HG03571 (cell line): ENCODE data around the gene NEURL3.
A peak's percentile ranks its signal among the peaks of the same experiment; 100 is the strongest.
"Not testable (repeated sequence)": the region's sequence is repeated elsewhere in the genome, so short reads cannot be mapped to it uniquely, and the experiment has no call there.

Source experiments
- ATAC-seq: cut with Tn5 transposase; IDR thresholded peaks from one replicate; pipeline ENCODE4 v1.9.1; 2021; ENCODE audit not compliant: unreplicated experiment

NEURL3 gene, protein sequence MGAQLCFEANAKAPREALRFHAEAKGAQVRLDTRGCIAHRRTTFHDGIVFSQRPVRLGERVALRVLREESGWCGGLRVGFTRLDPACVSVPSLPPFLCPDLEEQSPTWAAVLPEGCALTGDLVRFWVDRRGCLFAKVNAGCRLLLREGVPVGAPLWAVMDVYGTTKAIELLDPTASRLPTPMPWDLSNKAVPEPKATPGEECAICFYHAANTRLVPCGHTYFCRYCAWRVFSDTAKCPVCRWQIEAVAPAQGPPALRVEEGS

DNA sequence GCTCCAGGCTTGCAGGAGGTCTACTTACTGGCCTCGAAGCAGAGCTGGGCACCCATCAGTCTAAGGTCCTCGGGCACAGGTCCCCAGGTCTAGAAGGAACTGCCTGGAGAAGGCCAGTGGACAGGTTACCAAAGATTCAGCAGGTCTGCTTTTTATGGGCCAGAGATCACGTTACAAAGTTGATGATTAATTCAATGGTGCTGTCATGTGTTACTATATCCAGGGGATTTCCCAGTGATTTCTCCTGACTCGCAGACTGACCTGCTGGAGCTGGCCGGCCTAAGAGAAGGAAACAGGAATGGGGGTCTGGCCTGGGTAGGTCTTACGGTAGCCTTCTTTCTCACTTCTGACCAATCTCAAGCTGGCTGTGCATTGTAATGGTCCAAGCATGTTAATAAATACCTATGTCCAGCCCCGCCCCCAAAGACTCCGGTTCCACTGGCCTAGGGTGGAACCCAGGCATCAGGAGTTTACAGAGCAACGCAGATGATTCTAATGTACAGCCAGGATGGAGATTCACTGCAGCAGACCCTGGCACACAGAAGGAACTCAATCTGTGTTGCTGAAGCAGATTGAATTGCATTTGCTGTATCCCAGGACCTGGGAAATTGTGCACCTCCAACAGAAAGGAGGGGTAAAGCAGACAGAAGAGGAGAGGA lies at the start of gene NEURL3:
Gene NEURL3, minus strand, starts transcription at position 127 of the 659 bp plus-strand sequence. Its CDS starts 71 bp downstream, at position 56.
- ATAC-seq: no peak

DNA sequence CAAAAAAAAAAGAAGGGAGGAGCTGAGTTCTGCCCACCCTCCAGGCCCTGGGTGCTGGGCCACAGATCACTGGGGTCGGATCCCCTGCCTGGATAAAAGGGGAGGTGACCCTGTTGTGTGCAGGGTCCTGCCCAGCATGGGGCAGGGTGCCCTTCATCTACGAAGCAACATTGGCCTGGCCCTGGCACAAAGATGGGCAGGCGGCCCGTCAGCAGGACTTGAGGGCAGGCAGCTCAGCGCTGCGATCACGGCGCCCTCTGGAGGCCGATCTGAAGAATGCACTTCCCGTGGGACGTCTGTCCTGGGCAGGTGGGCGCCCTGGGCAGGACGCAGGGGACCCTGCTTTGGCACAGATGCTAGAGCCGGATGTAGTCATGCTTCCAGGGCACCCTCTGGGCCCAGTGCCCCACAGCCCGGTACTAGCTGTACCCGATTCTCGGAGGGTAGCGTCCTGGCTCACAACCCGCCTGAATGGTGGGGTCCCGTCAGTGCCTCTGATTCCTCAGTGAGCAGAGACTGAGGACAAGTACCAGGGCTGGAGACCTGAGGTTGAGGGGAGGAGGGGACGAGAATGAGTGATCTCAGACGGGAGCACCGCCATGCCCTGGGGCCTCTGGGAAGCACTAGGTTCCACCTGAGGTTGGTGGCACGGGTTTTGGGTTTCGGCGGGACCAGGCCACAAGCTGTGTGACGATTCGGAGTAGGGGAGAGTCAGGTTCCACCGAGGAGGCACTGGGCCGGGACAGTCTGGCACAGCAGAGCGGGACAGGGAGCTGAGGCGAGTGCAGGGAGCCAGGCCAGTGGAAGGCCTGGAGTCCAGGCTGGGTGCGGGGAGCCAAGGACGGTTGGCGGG lies 49.4 kb upstream of the NEURL3 start:
- ATAC-seq: peak; percentile 49

DNA sequence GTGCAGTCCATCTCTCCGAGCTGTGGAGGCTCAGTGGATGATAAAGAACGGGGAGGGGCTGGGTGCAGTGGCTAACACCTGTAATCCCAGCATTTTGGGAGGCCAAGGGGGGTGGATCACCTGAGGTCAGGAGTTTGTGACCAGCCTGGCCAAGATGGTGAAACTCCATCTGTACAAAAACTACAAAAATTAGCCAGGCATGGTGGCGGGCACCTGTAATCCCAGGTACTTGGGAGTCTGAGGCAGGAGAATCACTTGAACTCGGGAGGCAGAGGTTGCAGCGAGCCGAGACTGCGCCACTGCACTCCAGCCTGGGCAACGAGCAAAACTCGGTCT lies 48.8 kb upstream of the NEURL3 start:
- not testable (repeated sequence) for ATAC-seq

DNA sequence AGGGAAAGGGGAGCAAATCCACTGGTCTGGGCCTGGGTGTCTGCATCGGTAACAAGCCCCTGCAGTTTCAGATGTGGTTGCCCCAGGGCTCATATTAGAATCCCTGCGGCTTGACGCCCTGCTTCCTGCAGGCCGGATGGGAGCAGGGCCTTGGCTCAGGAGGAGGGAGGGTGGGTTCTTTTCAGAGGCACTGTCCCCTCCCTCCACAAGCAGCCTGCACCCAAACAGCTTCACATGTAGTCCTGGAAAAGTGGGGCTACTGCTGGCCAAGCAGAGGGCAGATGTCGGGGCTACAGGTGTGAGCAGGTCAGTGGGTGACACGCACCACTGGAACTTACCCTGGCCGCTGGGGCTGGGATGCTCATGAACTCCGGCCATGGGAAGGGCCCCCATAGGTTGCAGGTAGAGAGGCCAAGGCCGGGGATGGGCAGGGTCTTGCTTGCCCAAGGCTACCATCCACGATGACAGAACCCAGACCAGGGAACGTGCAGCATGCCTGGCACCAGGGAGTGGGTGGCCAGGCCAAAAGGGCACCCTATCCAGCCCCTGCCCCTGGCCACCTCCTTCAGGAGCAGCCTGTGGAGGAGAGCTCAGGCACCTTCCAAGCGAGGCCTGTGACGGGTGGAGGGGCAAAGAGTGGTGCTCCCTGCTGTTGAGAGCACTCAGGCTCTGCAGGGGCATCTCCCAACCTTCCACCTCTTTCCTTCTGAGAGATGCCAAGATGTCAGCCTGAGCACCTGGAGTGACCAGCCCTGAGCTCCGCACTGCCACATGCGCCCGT lies 48.2 kb upstream of the NEURL3 start:
- ATAC-seq: no peak

DNA sequence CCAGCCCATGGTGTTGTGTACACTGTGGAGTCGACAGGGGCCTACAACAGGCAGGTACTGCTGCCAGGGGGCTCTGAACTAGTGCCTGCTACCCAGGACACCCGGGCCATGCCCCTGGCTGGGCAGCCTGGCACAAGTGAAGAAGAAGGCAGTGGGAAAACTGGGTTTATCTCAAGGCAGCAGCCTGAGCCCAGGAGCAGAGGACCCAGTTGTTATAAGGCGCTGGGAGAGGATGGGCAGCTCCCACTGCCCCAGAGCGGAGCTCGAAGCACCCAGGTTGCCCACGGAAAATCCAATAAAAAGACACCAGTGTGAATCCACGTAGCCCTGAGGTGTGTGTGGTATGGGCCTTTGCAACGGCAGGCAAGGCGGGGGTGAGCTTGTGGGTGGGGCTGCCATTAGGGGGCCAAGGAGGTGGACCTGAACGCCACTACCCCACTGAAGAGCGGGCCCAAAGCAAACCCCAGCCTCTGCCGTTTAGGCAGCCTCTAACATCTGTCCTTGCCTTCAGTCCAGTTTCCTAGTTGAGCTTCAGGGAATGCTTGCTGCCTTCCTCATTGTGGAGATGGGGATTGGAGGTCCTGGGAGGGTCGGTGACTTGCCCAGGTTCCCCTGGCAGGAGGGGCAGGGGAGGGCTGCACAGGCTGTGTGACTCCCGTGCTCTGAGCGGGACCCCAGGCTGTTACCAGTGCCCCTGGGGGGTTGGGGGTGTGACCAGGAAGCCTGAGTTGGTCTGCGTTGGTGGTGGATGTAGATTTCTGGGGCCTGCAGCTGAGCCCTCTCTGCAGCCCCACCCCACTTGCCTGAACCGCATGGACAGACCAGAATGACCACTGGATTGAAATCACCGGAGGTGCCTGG lies 47.4 kb upstream of the NEURL3 start:
- no peak for ATAC-seq

DNA sequence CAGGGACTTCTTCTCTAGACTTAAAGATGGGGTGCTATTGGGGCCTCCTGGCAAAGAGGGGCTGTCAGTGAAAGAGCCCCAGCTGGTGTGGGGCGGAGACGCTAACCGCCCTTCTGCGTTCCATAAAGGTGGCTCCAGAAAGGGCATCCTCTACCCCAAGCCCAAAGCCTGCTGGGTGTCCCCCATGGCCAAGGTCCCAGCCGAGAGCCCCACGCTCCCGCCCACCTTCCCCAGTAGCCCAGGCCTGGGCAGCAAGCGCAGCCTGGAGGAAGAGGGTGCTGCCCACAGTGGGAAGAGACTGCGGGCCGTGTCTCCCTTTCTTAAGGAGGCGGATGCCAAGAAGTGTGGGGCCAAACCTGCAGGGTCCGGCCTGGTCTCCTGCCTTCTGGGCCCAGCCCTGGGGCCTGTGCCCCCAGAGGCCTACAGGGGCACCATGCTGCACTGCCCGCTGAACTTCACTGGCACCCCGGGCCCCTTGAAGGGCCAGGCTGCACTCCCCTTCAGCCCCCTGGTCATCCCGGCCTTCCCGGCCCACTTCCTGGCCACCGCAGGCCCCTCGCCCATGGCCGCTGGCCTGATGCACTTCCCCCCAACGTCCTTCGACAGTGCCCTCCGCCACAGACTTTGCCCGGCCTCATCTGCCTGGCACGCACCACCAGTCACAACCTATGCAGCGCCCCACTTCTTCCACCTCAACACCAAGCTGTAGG lies 46.6 kb upstream of the NEURL3 start:
- ATAC-seq: no peak

DNA sequence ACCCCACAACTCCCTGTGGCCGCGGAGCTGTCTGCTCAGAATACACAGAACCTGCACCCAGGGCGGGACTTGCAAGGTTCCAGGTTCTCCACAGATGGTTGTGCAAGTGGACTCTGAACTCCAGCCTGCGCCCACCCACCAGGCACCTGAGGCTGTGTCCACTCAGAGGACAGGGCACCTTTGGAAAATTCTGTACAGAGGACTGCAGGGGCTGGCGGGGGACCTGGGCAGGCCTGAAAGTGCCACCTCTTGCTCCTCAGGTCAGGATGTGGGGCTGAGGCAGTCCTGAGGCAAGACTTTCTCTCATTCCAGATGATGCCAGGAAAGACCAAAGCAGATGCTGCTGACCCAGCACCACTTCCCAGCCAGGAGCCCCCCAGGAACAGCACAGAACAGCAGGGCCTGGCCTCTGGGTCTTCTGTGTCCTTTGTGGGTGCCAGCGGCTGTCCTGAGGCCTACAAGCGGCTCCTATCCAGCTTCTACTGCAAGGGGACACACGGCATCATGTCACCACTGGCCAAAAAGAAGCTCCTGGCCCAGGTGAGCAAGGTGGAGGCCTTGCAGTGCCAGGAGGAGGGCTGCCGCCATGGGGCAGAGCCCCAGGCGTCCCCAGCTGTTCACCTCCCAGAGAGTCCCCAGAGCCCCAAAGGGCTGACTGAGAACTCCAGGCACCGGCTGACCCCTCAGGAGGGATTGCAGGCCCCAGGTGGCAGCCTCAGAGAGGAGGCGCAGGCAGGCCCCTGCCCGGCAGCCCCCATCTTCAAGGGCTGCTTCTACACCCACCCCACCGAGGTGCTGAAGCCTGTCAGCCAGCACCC lies 45.8 kb upstream of the NEURL3 start:
- ATAC-seq: no peak

DNA sequence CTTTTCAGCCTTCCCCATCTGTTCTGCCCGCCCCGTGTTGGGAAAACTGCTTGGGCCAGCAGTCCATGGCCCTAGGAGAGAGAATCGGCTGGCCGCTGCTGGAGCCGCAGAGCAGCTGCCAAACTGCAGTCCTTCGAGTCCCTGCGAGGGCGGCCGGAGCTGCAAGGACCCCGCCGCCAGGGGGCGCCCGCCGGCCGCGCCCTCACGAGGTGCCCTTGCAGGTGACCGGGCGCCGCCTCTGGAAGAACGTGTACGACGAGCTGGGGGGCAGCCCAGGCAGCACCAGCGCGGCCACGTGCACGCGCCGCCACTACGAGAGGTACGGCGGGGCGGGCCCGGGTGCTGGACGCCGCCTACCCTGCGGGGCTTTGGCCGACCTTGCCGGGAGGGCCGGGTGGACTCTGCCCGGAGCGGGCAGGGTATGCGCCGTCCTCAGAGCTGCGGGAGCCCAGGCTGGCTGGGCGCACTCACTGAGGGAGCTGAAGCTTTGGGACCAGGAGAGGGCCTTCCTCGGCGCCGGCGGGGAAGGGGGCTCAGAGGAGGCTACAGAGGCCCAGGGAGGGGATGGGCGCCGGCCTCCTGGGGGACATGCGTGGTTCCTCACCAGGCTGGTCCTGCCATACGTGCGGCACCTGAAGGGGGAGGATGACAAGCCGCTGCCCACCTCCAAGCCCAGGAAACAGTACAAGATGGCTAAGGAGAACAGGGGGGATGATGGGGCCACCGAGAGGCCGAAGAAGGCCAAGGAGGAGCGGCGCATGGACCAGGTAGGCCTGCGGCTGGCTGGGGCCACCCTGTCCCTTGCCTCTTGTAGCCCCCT lies 45.0 kb upstream of the NEURL3 start:
- ATAC-seq: no peak

DNA sequence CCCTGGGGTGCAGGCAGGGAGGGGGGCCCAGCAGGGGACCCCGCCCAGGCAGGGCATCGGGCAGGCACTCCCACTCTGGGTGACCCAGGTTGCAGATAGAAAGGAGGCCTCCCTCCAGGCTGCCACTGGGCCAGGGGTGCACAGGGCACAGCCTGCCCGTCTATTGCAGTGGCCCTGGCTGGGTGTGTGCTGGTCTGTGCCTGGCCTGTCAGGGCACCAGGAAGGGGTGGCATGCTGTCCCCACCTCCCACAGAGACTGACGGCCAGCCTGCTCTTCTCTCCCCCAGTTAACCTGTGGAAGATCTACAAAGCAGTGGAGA lies 44.3 kb upstream of the NEURL3 start:
- no peak for ATAC-seq

DNA sequence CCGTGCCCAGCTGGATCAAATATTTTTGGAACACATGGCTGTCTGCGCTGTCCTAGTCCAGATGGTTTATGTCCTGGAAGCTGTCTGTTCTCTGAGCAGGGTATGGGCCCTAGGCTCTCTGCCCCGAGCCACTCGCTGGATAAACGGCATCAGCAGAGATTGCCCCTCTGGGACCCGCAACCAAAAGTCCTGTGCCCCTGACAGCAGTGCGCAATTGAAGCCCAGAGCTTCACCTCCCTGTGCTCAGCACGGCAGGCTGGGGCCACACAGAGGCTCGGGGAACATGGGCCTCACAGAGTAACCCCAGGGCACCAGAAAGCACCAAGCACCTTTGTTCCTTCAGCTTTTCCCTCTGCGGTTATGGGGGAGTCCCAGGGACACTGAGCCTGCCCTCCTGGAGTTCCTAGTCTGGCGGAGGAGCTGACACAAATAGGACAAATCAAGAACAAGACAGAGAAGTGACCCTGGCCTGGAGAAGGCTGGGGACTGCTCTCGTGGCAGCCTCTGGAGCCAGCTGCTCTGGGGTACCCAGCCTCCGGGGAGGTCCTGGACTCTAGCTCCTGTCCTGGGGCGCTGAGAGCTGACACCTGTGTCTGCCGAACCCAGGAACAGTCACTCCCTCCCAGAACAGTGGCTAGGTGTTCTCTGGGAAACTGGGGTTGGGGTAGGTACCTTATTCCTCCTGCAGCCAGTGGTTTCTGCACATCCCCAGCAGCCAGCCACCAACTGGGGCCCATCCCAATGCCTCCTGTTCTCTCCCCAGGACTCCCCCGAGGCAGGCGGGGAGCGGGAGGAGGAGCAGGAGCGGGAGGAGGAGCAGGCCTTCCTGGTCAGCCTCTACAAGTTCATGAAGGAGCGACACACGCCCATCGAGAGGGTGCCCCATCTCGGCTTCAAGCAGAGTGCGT lies 43.7 kb upstream of the NEURL3 start:
- no peak for ATAC-seq

DNA sequence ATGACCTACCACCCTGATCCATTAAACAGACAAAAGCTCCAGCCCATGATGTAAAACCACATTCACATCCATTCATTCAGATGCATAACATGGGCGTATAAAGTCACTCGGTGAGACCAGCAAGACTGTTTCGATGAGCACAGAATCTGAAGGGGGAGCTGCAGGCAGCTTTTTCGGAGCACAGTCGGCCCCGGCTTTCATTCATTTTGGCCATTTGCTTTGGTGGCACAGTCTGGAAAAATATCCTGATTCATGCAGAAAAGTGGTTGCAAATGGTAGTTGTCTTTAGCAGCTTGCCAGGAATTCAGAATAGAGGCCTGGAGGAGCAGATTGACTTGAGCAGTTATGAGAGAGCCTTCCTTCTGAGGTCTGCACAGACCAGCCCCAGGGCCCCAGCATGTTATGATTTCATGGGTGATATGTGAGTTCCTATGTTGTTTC lies 42.6 kb upstream of the NEURL3 start:
- no peak for ATAC-seq

DNA sequence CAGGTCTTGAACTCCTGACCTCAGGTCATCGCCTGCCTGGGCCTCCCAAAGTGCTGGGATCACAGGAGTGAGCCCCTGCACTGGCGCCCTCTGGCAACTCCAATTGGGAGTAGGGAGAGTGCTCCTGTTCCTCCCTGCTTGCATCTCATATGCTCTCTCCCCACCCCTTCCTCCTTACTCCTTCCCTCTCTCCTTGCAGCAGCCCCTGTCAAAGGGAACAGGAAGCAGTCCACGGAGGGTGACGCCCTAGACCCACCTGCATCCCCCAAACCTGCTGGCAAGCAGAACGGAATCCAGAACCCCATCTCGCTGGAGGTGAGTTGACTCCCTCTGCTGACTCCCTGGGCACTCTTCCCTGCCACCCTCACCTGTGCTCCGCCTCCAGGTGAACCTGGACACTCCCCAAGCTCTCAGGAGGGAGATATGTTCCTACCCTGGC lies 42.1 kb upstream of the NEURL3 start:
- no peak for ATAC-seq

DNA sequence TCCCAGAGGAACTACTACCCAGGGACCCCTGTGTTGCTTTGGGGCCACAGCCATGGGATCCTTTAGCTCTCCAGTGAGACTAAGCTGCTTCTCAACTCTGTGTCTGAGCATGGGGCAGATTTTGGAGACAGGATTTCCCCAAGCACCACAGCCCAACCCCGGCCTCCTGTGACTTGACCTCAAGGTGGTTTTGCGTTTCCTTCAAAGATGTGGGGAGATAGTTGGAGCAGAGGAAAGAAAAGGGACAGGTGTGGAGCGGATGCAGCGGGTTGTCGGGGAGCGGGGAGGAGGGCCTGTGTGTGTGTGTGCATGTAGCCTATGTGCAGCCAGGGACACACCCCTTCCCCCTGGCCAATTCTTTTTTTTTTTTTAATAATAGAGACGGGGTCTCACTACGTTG lies 41.6 kb upstream of the NEURL3 start:
- ATAC-seq: no peak

DNA sequence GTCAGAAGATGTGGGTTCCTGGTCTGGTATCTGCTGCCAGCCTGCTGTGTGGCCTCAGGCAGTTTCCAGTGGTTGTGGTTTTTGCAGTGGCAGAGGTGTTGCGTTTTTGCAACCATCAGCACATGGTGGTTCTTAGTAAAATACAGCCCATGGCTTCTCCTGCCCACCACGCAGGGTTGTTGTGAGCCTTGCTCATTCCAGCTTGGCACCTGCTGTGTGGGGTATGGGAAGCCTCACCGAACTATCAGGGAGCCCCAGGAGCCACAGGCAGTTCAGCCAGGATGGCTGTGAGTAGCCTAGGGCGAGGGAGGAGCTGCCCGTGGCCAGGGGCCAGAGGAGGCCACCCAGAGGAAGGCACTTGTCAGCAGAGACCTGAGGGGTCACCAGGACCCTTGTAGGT lies 41.2 kb upstream of the NEURL3 start:
- no peak for ATAC-seq

DNA sequence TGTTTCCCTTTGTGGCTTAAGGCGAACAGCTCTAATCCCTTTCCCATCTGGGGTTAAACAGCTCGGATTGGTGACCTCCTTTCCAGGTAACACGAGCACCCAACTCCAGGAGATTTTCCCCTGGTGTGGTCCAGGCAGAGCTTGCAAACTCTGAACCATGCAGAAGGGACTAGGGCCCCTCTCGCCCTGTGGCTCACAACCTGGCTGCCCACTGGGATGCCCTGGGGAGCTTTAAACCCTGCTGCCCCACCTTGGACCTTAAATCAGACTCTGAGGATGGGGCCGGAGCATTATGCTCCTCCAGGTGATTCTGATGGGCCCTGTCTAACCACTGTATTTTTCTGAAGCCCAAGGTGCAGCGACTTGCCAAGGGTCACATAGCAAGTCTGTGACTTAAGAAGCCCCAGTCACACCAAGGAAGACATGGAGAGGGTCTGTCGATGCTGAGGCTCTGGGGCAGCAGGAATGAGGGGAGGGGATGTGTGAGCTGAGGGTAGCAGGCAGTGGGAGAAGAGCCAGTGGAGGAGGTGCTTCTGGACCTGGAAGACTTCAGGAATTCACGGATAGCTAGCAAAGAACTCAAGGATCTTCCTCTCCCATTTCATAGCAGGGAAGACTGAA lies 37.3 kb upstream of the NEURL3 start:
- no peak for ATAC-seq

DNA sequence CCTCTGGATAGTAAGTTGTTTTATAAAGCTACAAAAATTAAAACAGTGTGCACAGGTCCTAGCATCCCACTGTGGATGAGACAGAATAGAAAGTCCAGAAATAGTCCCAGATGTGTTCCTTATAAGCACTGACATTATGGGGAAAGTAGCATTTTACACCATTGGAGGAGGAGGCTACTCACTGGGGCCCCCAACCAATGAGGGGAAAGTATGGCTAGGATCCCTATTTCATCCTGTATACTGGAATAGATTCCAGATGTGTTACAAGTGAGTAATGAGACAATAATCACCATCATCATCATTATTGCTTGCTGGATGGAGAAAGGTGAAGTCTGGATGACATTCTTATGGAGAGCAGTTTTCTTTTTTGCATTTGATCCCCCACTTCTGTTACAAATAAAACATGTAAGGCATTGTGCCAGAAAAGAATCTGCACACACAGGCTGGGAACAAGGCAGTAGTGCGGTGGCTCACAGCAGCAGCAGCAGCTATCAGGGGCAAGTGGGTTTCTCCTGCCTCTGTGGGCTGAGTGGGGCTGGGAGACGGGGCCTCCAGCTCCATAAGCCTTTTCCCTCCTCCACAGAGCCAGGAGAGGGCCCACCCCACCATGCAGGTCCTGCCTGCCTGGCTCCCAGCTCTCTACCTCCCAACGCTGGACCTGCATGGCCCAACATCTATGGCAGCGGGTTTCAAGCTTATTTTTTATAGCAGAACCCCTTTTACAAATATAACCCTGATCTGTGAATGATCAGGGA lies 36.4 kb upstream of the NEURL3 start:
- ATAC-seq: no peak
